GM23338 (cell line): ENCODE data around the gene ELN. TPM values are rescaled to one million over a fixed set of nuclear protein-coding genes. Genes with fewer than 3 reads are reported as not detected.

ENCODE experiments used
- ATAC-seq: fragments of 200-7000 bp; cut with Tn5 transposase; 3 replicates; pipeline ENCODE4 v1.9.1; 2020
- DNase-seq: peaks from one replicate; pipeline ENCODE4 v3.0.0-alpha.2; 2015; ENCODE audit warnings: low spot score
- H2AFZ ChIP-seq: fragments of 200-600 bp; sonication (generic); 2 replicates; pipeline ENCODE4 v1.8.0; 2016; ENCODE audit warnings: antibody characterized with exemption, mild to moderate bottlenecking, moderate library complexity
- H3F3A ChIP-seq: fragments of 200-600 bp; sonication (generic); replicated peaks from 2 replicates; pipeline ENCODE4 v1.8.0; 2017; ENCODE audit warnings: antibody characterized with exemption, mixed run types, low read depth
- H3K27ac ChIP-seq: fragments of 200-600 bp; sonication (generic); 2 replicates; pipeline ENCODE4 v1.6.1; 2016; ENCODE audit warnings: low read depth
- H3K27me3 ChIP-seq: fragments of 200-600 bp; sonication (generic); 2 replicates; pipeline ENCODE4 v1.8.0; 2016; ENCODE audit warnings: mild to moderate bottlenecking, mixed run types, moderate library complexity; ENCODE audit not compliant: insufficient read depth
- H3K36me3 ChIP-seq: fragments of 200-600 bp; sonication (generic); 2 replicates; pipeline ENCODE4 v1.8.0; 2016; ENCODE audit warnings: mild to moderate bottlenecking; ENCODE audit not compliant: insufficient read depth
- H3K4me1 ChIP-seq: fragments of 200-600 bp; sonication (generic); 2 replicates; pipeline ENCODE4 v1.8.0; 2016; ENCODE audit warnings: mild to moderate bottlenecking, moderate library complexity; ENCODE audit not compliant: insufficient read depth
- H3K4me2 ChIP-seq: fragments of 200-600 bp; sonication (generic); 2 replicates; pipeline ENCODE4 v1.7.1; 2017; ENCODE audit warnings: mixed run types
- H3K4me3 ChIP-seq: fragments of 200-600 bp; sonication (generic); 2 replicates; pipeline ENCODE4 v1.6.1; 2016; ENCODE audit warnings: mixed run types
- H3K79me2 ChIP-seq: fragments of 200-600 bp; sonication (generic); replicated peaks from 2 replicates; pipeline ENCODE4 v1.8.0; 2017; ENCODE audit warnings: mild to moderate bottlenecking; ENCODE audit not compliant: insufficient read depth
- H3K9me2 ChIP-seq: fragments of 200-600 bp; sonication (generic); 2 replicates; pipeline ENCODE4 v1.8.0; 2017; ENCODE audit not compliant: insufficient read depth
- H4K20me1 ChIP-seq: fragments of 200-600 bp; sonication (generic); replicated peaks from 2 replicates; pipeline ENCODE4 v1.8.0; 2017; ENCODE audit warnings: mild to moderate bottlenecking; ENCODE audit not compliant: insufficient read depth
- H3K27ac Mint-ChIP-seq: 2 replicates; pipeline ENCODE4 v1.8.0; 2020; ENCODE audit warnings: inconsistent platforms, mild to moderate bottlenecking, moderate library complexity, mixed read lengths
- H3K27me3 Mint-ChIP-seq: 3 replicates; pipeline ENCODE4 v1.8.0; 2022; ENCODE audit warnings: low read depth, mild to moderate bottlenecking, moderate library complexity, mixed read lengths, inconsistent platforms; ENCODE audit not compliant: insufficient read depth, poor library complexity
- H3K36me3 Mint-ChIP-seq: 3 replicates; pipeline ENCODE4 v1.8.0; 2021; ENCODE audit warnings: low read depth, mild to moderate bottlenecking, inconsistent platforms, moderate library complexity, mixed read lengths
- H3K4me1 Mint-ChIP-seq: 3 replicates; pipeline ENCODE4 v1.8.0; 2020; ENCODE audit warnings: mild to moderate bottlenecking, inconsistent platforms, mixed read lengths
- H3K4me3 Mint-ChIP-seq: 3 replicates; pipeline ENCODE4 v1.8.0; 2021; ENCODE audit warnings: moderate library complexity, mild to moderate bottlenecking, inconsistent platforms, mixed read lengths
- H3K9me3 Mint-ChIP-seq: 3 replicates; pipeline ENCODE4 v1.8.0; 2020; ENCODE audit warnings: moderate library complexity, mild to moderate bottlenecking, inconsistent platforms, mixed read lengths
- CREB1 ChIP-seq: fragments of 250-450 bp; sonication (Bioruptor Pico); IDR thresholded peaks from 2 replicates; pipeline ENCODE4 v1.5.0; 2020; ENCODE audit warnings: low read depth, mild to moderate bottlenecking, moderate library complexity
- CTCF ChIP-seq, 2 experiments: fragments of 200-600 bp in 1 of 2; sonication (generic) in 1 of 2; conservative IDR thresholded peaks; 2 replicates each; pipeline versions ENCODE4 v1.5.1 to v1.6.1; 2016 to 2017; ENCODE audit warnings: antibody characterized with exemption in 2 of 2, low read depth in 2 of 2, mild to moderate bottlenecking in 2 of 2, moderate library complexity in 1 of 2
- ETS1 ChIP-seq: IDR thresholded peaks from 2 replicates; pipeline ENCODE4 v1.6.1; 2016; ENCODE audit warnings: antibody characterized with exemption
- EZH2 ChIP-seq: fragments of 200-600 bp; sonication (generic); IDR thresholded peaks from one replicate; pipeline ENCODE4 v1.8.0; 2017; ENCODE audit warnings: antibody characterized with exemption, mild to moderate bottlenecking, low read depth; ENCODE audit not compliant: unreplicated experiment
- EZH2phosphoT487 ChIP-seq: fragments of 200-600 bp; sonication (generic); IDR thresholded peaks from one replicate; pipeline ENCODE4 v1.8.1; 2018; ENCODE audit warnings: antibody characterized with exemption; ENCODE audit not compliant: unreplicated experiment
- JUNB ChIP-seq: IDR thresholded peaks from one replicate; pipeline ENCODE4 v1.6.1; 2016; ENCODE audit warnings: antibody characterized with exemption; ENCODE audit not compliant: unreplicated experiment
- NANOG ChIP-seq: IDR thresholded peaks from 2 replicates; pipeline ENCODE4 v1.6.1; 2016; ENCODE audit warnings: antibody characterized with exemption, borderline replicate concordance
- POLR2AphosphoS5 ChIP-seq: IDR thresholded peaks from 2 replicates; pipeline ENCODE4 v1.6.1; 2016; ENCODE audit warnings: antibody characterized with exemption, low read depth
- REST ChIP-seq: IDR thresholded peaks from one replicate; pipeline ENCODE4 v1.6.1; 2018; ENCODE audit warnings: antibody characterized with exemption; ENCODE audit not compliant: unreplicated experiment
- STAT1 ChIP-seq: IDR thresholded peaks from one replicate; pipeline ENCODE4 v1.6.1; 2016; ENCODE audit warnings: antibody characterized with exemption; ENCODE audit not compliant: unreplicated experiment
- ZNF114 ChIP-seq: fragments of 250-450 bp; sonication (Bioruptor Pico); IDR thresholded peaks from 2 replicates; pipeline ENCODE4 v1.5.0; 2020; ENCODE audit warnings: mild to moderate bottlenecking, moderate library complexity
- ZNF331 ChIP-seq: fragments of 250-450 bp; sonication (Bioruptor Pico); IDR thresholded peaks from 2 replicates; pipeline ENCODE4 v1.5.0; 2020; ENCODE audit warnings: low read depth, mild to moderate bottlenecking, moderate library complexity
- ZNF462 ChIP-seq: fragments of 250-450 bp; sonication (Bioruptor Pico); IDR thresholded peaks from 2 replicates; pipeline ENCODE4 v1.5.0; 2020; ENCODE audit warnings: mild to moderate bottlenecking, moderate library complexity
- polyA plus RNA-seq: library from polyadenylated mRNA; unstranded; fragments of >200 nt; fragmentation: Nextera tagmentation; extraction: Ambion mirVana; gene quantifications from 2 replicates; pipeline ENCODE4 v1.2.1, GENCODE V29; 2016
- total RNA-seq: library from RNA; depleted of rRNA; stranded (reverse); fragments of >200 nt; shearing (Covaris generic); gene quantifications from 2 replicates; pipeline ENCODE4 v1.2.3, GENCODE V29; 2014

The ELN gene
- total and polyA plus RNA-seq, 2 experiments from 2014 or later = 1.1 to 5.6 TPM

GRCh38 chr7:74018246-74018895 lies 9.6 kb upstream of the ELN start:
- Histone ChIP-seq H3F3A (no peaks in the 10 kb centered on the region), H3K36me3 (no peaks in the 10 kb centered on the region), H3K27ac (no peak overlapping the region), H3K79me2 (no peaks in the 10 kb centered on the region), H3K9me2 (no peaks in the 10 kb centered on the region), H2AFZ (no peak overlapping the region), H3K27me3 (no peaks in the 10 kb centered on the region), H3K4me1 (no peaks in the 10 kb centered on the region; the same call in 1 of the 2 replicates), H3K4me2 (no peak overlapping the region), H4K20me1 (no peaks in the 10 kb centered on the region), H3K4me3 (no peak overlapping the region)
- Mint-ChIP-seq H3K27me3 (peaks cover 10% of the 10 kb centered on the region), H3K4me3 (no peak overlapping the region), H3K27ac (no peak overlapping the region), H3K36me3 (no peaks in the 10 kb centered on the region; the same call in 2 of the 3 replicates), H3K4me1 (peaks cover 13% of the 10 kb centered on the region), H3K9me3 (no peaks in the 10 kb centered on the region)
- no peak for ATAC-seq
- DNase-seq = no peak
- TF ChIP-seq NANOG = no peak
- no peak for TF ChIP-seq EZH2phosphoT487
- TF ChIP-seq POLR2AphosphoS5 = no peak
- TF ChIP-seq CTCF (conservative IDR thresholded peaks at IDR 0.05; ENCODE audit: low read depth in 2 of 2) = no peak
- no peak for TF ChIP-seq ETS1
- TF ChIP-seq ZNF331 (CRISPR knock-in tag) = no peak
- TF ChIP-seq REST = no peak
- TF ChIP-seq CREB1 (CRISPR knock-in tag) = no peak
- TF ChIP-seq JUNB = no peak
- no peak for TF ChIP-seq EZH2
- no peak for TF ChIP-seq ZNF114 (CRISPR knock-in tag)
- TF ChIP-seq STAT1 = no peak
- TF ChIP-seq ZNF462 = no peak
